Hepatocyte (in vitro differentiated cells): Measurements from ENCODE around the gene ISCU.
"Not testable (repeated sequence)": the region's sequence is repeated elsewhere in the genome, so short reads cannot be mapped to it uniquely, and the experiment has no call there.

Experiments
- CTCF ChIP-seq: fragments of 200-600 bp; sonication (generic); IDR thresholded peaks from 2 replicates; pipeline ENCODE4 v1.5.1; 2016; ENCODE audit warnings: antibody characterized with exemption, mild to moderate bottlenecking; ENCODE audit not compliant: poor library complexity
- EZH2 ChIP-seq: fragments of 200-600 bp; sonication (generic); IDR thresholded peaks from 2 replicates; pipeline ENCODE4 v1.6.1; 2016; ENCODE audit warnings: antibody characterized with exemption, mild to moderate bottlenecking, borderline replicate concordance
- EZH2phosphoT487 ChIP-seq: fragments of 200-600 bp; sonication (generic); IDR thresholded peaks from one replicate; pipeline ENCODE4 v1.6.1; 2018; ENCODE audit warnings: antibody characterized with exemption, mild to moderate bottlenecking, low read depth, moderate library complexity; ENCODE audit not compliant: unreplicated experiment, severe bottlenecking

- TF ChIP-seq EZH2, CTCF, EZH2phosphoT487: not testable (repeated sequence)
Observed at GRCh38 chr12:108574276-108574675, 11.9 kb downstream of the ISCU start.
